HCT116 (cell line): ENCODE results near the gene CCL1.

Experiments
- FOSL1 ChIP-seq: IDR thresholded peaks from 2 replicates; pipeline ENCODE4 v1.6.1; 2012; ENCODE audit warnings: low read depth
- TF ChIP-seq, protein P1 (sequence below): IDR thresholded peaks from 2 replicates; pipeline ENCODE4 v1.6.1; 2012
- TF ChIP-seq, protein P2 (sequence below), 3 experiments: fragments of 200-600 bp in 1 of 3; sonication (generic) in 1 of 3; IDR thresholded peaks in 2 of 3; conservative IDR thresholded peaks in 1 of 3; 2 replicates each; pipeline ENCODE4 v1.5.1; 2012 to 2017; ENCODE audit warnings: low read depth in 2 of 3, low read length in 2 of 3, antibody characterized with exemption in 1 of 3, borderline replicate concordance in 1 of 3, control low read depth in 1 of 3, mild to moderate bottlenecking in 1 of 3, mixed read lengths in 1 of 3, mixed run types in 1 of 3, moderate library complexity in 1 of 3; ENCODE audit not compliant: insufficient read depth in 1 of 3

DNA sequence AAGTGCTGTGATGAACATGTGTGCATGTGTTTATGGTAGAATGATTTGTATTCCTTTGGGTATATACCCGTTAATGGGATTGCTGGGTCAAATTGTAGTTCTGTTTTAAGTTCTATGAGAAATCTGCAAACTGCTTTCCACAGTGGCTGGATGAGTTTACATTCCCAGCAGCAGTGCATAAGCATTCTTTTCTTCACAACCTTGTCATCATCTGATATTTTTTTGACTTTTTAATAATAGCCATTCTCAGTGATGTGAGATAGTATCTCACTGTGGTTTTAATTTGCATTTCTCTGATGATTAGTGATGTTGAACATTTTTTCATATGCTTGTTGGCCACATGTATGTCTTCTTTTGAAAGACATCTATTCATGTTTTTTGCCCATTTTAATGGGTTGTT lies 25.3 kb downstream of the CCL1 start:
- TF ChIP-seq, protein P1, sequence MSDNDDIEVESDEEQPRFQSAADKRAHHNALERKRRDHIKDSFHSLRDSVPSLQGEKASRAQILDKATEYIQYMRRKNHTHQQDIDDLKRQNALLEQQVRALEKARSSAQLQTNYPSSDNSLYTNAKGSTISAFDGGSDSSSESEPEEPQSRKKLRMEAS, result no peak
- TF ChIP-seq, protein P2, sequence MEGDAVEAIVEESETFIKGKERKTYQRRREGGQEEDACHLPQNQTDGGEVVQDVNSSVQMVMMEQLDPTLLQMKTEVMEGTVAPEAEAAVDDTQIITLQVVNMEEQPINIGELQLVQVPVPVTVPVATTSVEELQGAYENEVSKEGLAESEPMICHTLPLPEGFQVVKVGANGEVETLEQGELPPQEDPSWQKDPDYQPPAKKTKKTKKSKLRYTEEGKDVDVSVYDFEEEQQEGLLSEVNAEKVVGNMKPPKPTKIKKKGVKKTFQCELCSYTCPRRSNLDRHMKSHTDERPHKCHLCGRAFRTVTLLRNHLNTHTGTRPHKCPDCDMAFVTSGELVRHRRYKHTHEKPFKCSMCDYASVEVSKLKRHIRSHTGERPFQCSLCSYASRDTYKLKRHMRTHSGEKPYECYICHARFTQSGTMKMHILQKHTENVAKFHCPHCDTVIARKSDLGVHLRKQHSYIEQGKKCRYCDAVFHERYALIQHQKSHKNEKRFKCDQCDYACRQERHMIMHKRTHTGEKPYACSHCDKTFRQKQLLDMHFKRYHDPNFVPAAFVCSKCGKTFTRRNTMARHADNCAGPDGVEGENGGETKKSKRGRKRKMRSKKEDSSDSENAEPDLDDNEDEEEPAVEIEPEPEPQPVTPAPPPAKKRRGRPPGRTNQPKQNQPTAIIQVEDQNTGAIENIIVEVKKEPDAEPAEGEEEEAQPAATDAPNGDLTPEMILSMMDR (IDR thresholded peaks at IDR 0.05 in 2 of 3, conservative IDR thresholded peaks at IDR 0.05 in 1 of 3; ENCODE audit: borderline replicate concordance in 1 of 3, insufficient read depth in 1 of 3, low read depth in 2 of 3, low read length in 2 of 3), result no peak
- TF ChIP-seq FOSL1, result no peak
